Loucy (cell line): ENCODE results near the gene THBS1.

ENCODE experiments used
- H2AFZ ChIP-seq: fragments of 200-600 bp; sonication (generic); 2 replicates; pipeline ENCODE4 v1.6.0; 2016; ENCODE audit warnings: antibody characterized with exemption, mild to moderate bottlenecking, low read length, moderate library complexity
- H3F3A ChIP-seq: fragments of 200-600 bp; 2 replicates; pipeline ENCODE4 v1.6.0; 2016; ENCODE audit warnings: antibody characterized with exemption, low read depth, mild to moderate bottlenecking
- H3K27me3 ChIP-seq: fragments of 200-600 bp; sonication (generic); 2 replicates; pipeline ENCODE4 v1.6.1; 2014; ENCODE audit warnings: low read length, mild to moderate bottlenecking; ENCODE audit not compliant: insufficient read depth, poor library complexity, severe bottlenecking
- H3K36me3 ChIP-seq: fragments of 200-600 bp; sonication (generic); 2 replicates; pipeline ENCODE4 v1.6.1; 2016; ENCODE audit warnings: low read length; ENCODE audit not compliant: insufficient read depth
- H3K4me1 ChIP-seq: fragments of 200-600 bp; sonication (generic); 2 replicates; pipeline ENCODE4 v1.5.1; 2014; ENCODE audit warnings: low read length, mild to moderate bottlenecking; ENCODE audit not compliant: insufficient read depth, poor library complexity, severe bottlenecking
- H3K4me2 ChIP-seq: fragments of 200-600 bp; sonication (generic); 2 replicates; pipeline ENCODE4 v1.6.0; 2014; ENCODE audit warnings: antibody characterized with exemption, low read length, low read depth, mild to moderate bottlenecking; ENCODE audit not compliant: poor library complexity, severe bottlenecking
- H3K4me3 ChIP-seq: fragments of 200-600 bp; sonication (generic); 2 replicates; pipeline ENCODE4 v1.5.1; 2014; ENCODE audit warnings: low read length, mild to moderate bottlenecking, mixed read lengths; ENCODE audit not compliant: poor library complexity, severe bottlenecking
- H3K79me2 ChIP-seq: fragments of 200-600 bp; sonication (generic); 2 replicates; pipeline ENCODE4 v1.6.1; 2014; ENCODE audit warnings: low read length; ENCODE audit not compliant: insufficient read depth
- H3K9ac ChIP-seq: fragments of 200-600 bp; sonication (generic); 2 replicates; pipeline ENCODE4 v1.6.0; 2014; ENCODE audit warnings: mild to moderate bottlenecking, low read depth, low read length, moderate library complexity; ENCODE audit not compliant: poor library complexity, severe bottlenecking
- H3K9me2 ChIP-seq: fragments of 200-600 bp; sonication (generic); replicated peaks from 2 replicates; pipeline ENCODE4 v1.6.1; 2016; ENCODE audit warnings: low read depth, low read length, mixed read lengths
- H3K9me3 ChIP-seq: fragments of 200-600 bp; sonication (generic); 2 replicates; pipeline ENCODE4 v1.6.1; 2014; ENCODE audit warnings: mild to moderate bottlenecking, antibody characterized with exemption, low read length, low read depth; ENCODE audit not compliant: insufficient read depth
- H4K20me1 ChIP-seq: fragments of 200-600 bp; sonication (generic); 2 replicates; pipeline ENCODE4 v1.6.0; 2014; ENCODE audit warnings: antibody characterized with exemption, low read length, mild to moderate bottlenecking; ENCODE audit not compliant: insufficient read depth, poor library complexity, severe bottlenecking
- EZH2phosphoT487 ChIP-seq: fragments of 200-600 bp; IDR thresholded peaks from 2 replicates; pipeline ENCODE4 v1.6.1; 2018; ENCODE audit warnings: antibody characterized with exemption, mild to moderate bottlenecking, moderate library complexity, borderline replicate concordance
- TF ChIP-seq, protein P1 (sequence below): fragments of 200-600 bp; sonication (generic); conservative IDR thresholded peaks from 2 replicates; pipeline ENCODE4 v1.5.1; 2014; ENCODE audit warnings: mild to moderate bottlenecking, antibody characterized with exemption, low read length

The THBS1 gene

DNA sequence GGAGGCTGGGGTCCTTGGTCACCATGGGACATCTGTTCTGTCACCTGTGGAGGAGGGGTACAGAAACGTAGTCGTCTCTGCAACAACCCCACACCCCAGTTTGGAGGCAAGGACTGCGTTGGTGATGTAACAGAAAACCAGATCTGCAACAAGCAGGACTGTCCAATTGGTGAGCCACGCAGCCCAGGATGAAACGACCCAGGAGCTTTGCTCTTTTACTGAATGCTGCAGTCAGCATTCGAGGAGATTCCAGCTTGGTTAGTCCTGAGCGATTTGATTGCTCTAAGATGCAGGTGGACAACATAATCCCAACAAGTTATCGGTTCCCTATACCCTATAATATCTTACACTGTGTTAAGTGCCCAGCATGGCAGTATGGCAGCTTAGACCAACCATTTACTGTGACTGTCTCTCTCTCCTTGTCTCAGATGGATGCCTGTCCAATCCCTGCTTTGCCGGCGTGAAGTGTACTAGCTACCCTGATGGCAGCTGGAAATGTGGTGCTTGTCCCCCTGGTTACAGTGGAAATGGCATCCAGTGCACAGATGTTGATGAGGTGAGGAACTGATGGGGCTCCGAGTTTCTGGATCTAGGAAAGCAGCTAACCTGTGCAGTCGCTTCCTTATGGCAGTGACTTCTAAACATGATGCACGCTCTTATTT, 7.8 kb downstream of the THBS1 start:
- Histone ChIP-seq H3K4me1 (peaks cover 10% of the 10 kb centered on the region), H3K9me3 (no peaks in the 10 kb centered on the region), H2AFZ (no peak overlapping the region), H3F3A (no peaks in the 10 kb centered on the region), H3K36me3 (no peaks in the 10 kb centered on the region), H3K4me2 (no peak overlapping the region), H3K27me3 (no peaks in the 10 kb centered on the region), H3K9ac (no peak overlapping the region), H3K79me2 (no peaks in the 10 kb centered on the region), H3K4me3 (no peak overlapping the region), H4K20me1 (no peaks in the 10 kb centered on the region), H3K9me2 (no peaks in the 10 kb centered on the region)
- TF ChIP-seq, protein P1, sequence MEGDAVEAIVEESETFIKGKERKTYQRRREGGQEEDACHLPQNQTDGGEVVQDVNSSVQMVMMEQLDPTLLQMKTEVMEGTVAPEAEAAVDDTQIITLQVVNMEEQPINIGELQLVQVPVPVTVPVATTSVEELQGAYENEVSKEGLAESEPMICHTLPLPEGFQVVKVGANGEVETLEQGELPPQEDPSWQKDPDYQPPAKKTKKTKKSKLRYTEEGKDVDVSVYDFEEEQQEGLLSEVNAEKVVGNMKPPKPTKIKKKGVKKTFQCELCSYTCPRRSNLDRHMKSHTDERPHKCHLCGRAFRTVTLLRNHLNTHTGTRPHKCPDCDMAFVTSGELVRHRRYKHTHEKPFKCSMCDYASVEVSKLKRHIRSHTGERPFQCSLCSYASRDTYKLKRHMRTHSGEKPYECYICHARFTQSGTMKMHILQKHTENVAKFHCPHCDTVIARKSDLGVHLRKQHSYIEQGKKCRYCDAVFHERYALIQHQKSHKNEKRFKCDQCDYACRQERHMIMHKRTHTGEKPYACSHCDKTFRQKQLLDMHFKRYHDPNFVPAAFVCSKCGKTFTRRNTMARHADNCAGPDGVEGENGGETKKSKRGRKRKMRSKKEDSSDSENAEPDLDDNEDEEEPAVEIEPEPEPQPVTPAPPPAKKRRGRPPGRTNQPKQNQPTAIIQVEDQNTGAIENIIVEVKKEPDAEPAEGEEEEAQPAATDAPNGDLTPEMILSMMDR = no peak
- no peak for TF ChIP-seq EZH2phosphoT487

DNA sequence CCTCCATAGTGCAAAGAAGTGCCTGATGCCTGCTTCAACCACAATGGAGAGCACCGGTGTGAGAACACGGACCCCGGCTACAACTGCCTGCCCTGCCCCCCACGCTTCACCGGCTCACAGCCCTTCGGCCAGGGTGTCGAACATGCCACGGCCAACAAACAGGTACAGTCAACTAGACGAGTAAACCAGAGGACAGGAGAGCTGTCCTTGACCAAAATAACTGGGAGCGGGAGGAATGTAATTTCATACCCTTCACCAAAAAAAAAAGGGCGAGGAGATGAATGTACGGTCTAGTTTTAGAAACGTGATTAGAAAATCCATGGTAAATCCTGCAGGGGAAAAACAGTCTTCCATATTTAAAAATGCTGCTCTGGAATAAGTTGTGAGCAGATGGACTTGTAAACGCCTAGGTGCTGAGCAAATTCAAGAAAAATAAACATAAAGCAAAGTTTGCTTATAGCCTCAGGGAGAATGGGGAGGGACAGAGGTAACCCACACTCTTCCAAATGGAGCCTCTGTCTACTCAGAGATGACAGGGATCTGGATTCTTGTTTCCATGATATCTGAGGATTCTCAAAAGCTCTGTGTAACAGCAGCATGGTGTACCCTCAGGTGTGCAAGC, 8.4 kb downstream of the THBS1 start:
- Histone ChIP-seq H3K27me3 (no peaks in the 10 kb centered on the region), H3K9me3 (no peaks in the 10 kb centered on the region), H3K4me2 (no peak overlapping the region), H4K20me1 (no peaks in the 10 kb centered on the region), H3K79me2 (no peaks in the 10 kb centered on the region), H3K9me2 (no peaks in the 10 kb centered on the region), H2AFZ (no peak overlapping the region), H3K36me3 (no peaks in the 10 kb centered on the region), H3F3A (no peaks in the 10 kb centered on the region), H3K9ac (no peak overlapping the region), H3K4me3 (no peak overlapping the region), H3K4me1 (peaks cover 10% of the 10 kb centered on the region)
- no peak for TF ChIP-seq EZH2phosphoT487
- TF ChIP-seq, protein P1 = no peak

DNA sequence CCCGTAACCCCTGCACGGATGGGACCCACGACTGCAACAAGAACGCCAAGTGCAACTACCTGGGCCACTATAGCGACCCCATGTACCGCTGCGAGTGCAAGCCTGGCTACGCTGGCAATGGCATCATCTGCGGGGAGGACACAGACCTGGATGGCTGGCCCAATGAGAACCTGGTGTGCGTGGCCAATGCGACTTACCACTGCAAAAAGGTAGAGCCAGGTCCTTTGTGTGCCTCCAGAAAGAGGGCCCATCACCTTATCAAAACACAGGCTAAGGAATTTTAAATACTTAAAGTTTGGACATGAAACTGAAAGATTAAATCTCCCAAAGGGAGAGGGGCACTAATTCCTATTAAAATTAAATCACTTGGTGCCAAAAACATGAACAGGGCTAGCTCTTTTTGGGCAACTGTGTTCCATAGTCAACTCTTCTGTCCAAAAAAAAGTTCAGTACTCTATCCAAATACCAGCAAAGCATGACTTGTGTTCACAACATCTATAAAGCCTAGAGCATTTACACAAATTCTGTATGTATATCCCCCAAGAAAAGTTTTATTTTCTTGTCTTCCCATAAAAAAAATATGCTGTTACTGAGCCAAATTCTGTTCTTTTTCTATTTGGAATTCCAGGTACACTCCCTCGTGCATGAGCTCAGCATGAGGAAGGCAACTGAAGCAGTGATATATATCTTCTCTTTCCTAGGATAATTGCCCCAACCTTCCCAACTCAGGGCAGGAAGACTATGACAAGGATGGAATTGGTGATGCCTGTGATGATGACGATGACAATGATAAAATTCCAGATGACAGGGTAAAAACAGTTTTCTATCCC, 9.2 kb downstream of the THBS1 start:
- Histone ChIP-seq H3K4me2 (no peak overlapping the region), H3K4me3 (no peak overlapping the region), H3F3A (no peaks in the 10 kb centered on the region), H3K9ac (no peak overlapping the region), H3K79me2 (no peaks in the 10 kb centered on the region), H3K27me3 (no peaks in the 10 kb centered on the region), H3K9me2 (no peaks in the 10 kb centered on the region), H2AFZ (no peak overlapping the region), H3K4me1 (peaks cover 8% of the 10 kb centered on the region), H4K20me1 (no peaks in the 10 kb centered on the region), H3K36me3 (no peaks in the 10 kb centered on the region), H3K9me3 (no peaks in the 10 kb centered on the region)
- TF ChIP-seq EZH2phosphoT487 = no peak
- TF ChIP-seq, protein P1 = no peak
